ENCODE data around the gene TXNRD1.

TXNRD1 gene

GRCh38 chr12:104290320-104290719 is 74.7 kb downstream of the TXNRD1 start:
- TF ChIP-seq REST (IDR thresholded peaks at IDR 0.05; ENCODE audit: insufficient read depth in 1 of 2, low read depth in 2 of 2, low read length in 2 of 2) (no peak), POLR2AphosphoS5 (IDR thresholded peaks at IDR 0.05; ENCODE audit: low read depth, low read length) (no peak), FOXP2 (optimal IDR thresholded peaks at IDR 0.05; ENCODE audit: borderline replicate concordance, extremely low read depth, extremely low read length, insufficient read depth) (no peak), SIN3A (IDR thresholded peaks at IDR 0.05; ENCODE audit: borderline replicate concordance, insufficient read depth, low read length) (no peak), TAF1 (IDR thresholded peaks at IDR 0.05; ENCODE audit: borderline replicate concordance, insufficient read depth, low read length) (no peak)

- no peak for TF ChIP-seq TAF1 (IDR thresholded peaks at IDR 0.05; ENCODE audit: borderline replicate concordance, insufficient read depth, low read length)
- TF ChIP-seq REST (IDR thresholded peaks at IDR 0.05; ENCODE audit: insufficient read depth in 1 of 2, low read depth in 2 of 2, low read length in 2 of 2) = no peak
- TF ChIP-seq FOXP2 (optimal IDR thresholded peaks at IDR 0.05; ENCODE audit: borderline replicate concordance, extremely low read depth, extremely low read length, insufficient read depth) = no peak
- no peak for TF ChIP-seq SIN3A (IDR thresholded peaks at IDR 0.05; ENCODE audit: borderline replicate concordance, insufficient read depth, low read length)
- no peak for TF ChIP-seq POLR2AphosphoS5 (IDR thresholded peaks at IDR 0.05; ENCODE audit: low read depth, low read length)
Measured at GRCh38 chr12:104290855-104291254, 75.3 kb downstream of the TXNRD1 start.

GRCh38 chr12:104291867-104292524 is 76.4 kb downstream of the TXNRD1 start:
- TF ChIP-seq POLR2AphosphoS5 (IDR thresholded peaks at IDR 0.05; ENCODE audit: low read depth, low read length) = no peak
- no peak for TF ChIP-seq REST (IDR thresholded peaks at IDR 0.05; ENCODE audit: insufficient read depth in 1 of 2, low read depth in 2 of 2, low read length in 2 of 2)
- no peak for TF ChIP-seq FOXP2 (optimal IDR thresholded peaks at IDR 0.05; ENCODE audit: borderline replicate concordance, extremely low read depth, extremely low read length, insufficient read depth)
- no peak for TF ChIP-seq TAF1 (IDR thresholded peaks at IDR 0.05; ENCODE audit: borderline replicate concordance, insufficient read depth, low read length)
- no peak for TF ChIP-seq SIN3A (IDR thresholded peaks at IDR 0.05; ENCODE audit: borderline replicate concordance, insufficient read depth, low read length)

GRCh38 chr12:104292872-104293794 is 77.6 kb downstream of the TXNRD1 start:
- TF ChIP-seq REST (IDR thresholded peaks at IDR 0.05; ENCODE audit: insufficient read depth in 1 of 2, low read depth in 2 of 2, low read length in 2 of 2) = no peak
- TF ChIP-seq SIN3A (IDR thresholded peaks at IDR 0.05; ENCODE audit: borderline replicate concordance, insufficient read depth, low read length) = no peak
- TF ChIP-seq POLR2AphosphoS5 (IDR thresholded peaks at IDR 0.05; ENCODE audit: low read depth, low read length) = no peak
- no peak for TF ChIP-seq FOXP2 (optimal IDR thresholded peaks at IDR 0.05; ENCODE audit: borderline replicate concordance, extremely low read depth, extremely low read length, insufficient read depth)
- TF ChIP-seq TAF1 (IDR thresholded peaks at IDR 0.05; ENCODE audit: borderline replicate concordance, insufficient read depth, low read length) = no peak

All from PFSK-1 (cell line).